Measurements from ENCODE around the gene KLHDC3.
"Not testable (repeated sequence)": the region's sequence is repeated elsewhere in the genome, so short reads cannot be mapped to it uniquely, and the experiment has no call there.

KLHDC3 gene

DNA sequence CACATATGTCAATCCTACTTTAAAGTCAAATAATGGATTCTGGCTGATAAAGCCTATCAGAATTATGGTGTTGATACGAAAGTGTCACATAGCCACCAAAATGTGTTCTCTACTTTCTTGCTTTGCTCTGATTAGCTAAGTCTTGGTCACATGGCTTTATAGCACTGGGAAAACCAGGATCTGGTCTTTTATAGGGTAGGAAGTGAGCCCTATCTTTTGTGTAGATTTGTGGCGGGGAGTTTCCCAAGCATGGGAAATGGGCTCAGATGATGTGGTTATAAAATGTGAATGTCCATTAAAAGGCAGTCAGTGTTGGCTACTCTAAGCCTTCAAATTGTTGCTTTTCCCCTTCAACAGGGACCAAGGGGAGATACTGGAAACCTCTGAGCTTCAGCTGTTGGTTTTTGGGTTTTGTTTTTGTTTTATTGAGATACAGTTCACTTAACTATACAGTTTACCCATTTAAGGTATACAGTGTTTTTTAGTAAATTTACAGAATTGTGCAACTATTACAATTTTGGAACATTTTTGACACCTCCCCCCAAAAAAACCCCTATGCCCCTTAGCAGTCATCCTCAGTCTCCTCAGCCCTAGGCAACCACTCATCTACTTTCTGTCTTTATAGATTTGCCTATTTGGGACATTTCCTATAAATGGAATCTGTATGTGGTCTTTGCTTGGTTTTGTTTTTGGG is 19.6 kb downstream of the KLHDC3 start:
- no peak for DNase-seq

DNA sequence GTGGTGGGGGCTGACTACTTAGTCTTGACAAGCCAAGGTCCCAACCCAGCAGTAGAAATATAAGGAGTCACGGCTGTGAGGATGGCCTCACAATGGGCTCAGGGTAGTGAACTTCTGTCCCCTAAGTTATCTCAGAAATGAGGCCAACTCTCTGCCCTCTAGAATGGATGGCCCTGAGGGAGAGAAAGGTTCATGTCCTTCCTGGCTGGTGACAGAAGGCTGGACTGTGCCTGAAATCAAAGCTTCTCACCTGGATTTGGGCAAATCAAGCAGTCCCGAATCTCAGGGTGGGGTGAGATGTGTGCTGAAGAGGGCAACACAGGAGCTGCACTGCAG is 20.1 kb downstream of the KLHDC3 start:
- DNase-seq = no peak

DNA sequence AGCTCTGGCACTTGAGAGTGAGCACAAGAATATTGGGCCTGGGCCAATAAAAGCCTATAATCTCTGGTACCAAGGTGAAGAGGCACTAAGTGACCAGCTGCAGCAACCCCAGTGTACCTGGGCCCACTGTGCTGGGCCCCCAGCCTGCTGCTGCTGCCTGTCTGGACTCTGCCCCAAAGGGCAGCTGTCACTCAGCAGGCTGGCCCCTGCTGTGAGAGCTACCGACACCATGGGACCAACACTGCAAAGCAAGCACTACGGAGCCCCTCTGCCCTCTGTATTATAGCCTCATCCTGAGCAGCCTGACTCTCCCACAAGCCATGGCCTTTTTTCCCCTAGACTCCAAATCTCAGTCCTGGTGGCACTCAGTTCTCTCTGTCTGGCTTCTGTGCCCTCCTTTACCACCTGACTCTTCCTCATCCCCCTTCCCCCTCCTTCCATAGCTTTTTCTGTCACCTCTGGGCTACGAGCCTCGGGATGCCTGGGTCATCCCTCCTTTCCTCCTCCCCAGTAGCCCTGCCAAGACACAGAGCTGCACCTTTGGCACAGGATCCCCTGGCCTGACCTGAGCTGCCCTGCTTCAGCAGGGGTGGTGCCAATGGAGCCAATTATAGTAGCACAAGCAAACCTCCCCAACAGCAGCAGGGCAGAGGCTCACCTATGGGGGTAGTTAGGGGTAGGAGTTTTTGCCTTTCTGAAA is 21.6 kb downstream of the KLHDC3 start:
- DNase-seq = no peak

DNA sequence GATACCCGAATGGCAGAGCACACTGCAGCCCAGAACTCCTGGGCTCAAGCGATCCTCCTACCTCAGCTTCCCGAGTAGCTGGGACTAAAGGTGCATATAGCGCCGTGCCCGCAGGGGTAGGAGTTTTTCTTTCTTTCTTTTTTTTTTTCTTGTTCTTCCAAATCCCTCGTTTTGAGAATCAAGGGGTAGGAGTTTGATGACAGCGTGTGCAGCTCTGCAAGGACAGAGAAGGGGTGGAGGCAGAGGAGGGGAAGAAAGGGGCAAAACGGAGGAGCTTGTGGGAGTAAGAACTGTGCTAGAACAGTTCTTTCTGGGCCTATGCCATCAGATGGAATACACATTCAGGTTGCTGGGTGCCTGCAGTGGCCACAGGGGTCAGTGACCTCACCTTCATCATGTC is 22.7 kb downstream of the KLHDC3 start:
- no peak for DNase-seq

DNA sequence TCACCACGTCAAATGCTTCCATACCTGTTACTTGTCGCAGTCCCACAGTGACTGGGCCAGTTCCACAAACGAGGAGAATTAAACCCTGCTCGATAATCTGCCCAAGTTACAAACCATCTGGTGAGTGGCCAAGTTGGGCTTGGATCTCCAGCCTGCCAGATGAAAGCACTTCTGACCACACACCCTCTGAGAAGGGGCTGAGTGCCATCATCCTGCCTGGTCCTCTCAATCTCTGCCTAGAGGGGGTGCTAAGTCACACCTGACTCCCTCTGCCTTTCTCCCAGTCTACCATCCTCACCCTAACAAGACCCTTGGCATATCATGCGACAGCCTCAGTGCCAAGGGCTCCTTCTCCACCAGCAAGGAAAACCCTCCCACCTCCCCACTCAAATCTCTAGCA is 23.1 kb downstream of the KLHDC3 start:
- DNase-seq = no peak

DNA sequence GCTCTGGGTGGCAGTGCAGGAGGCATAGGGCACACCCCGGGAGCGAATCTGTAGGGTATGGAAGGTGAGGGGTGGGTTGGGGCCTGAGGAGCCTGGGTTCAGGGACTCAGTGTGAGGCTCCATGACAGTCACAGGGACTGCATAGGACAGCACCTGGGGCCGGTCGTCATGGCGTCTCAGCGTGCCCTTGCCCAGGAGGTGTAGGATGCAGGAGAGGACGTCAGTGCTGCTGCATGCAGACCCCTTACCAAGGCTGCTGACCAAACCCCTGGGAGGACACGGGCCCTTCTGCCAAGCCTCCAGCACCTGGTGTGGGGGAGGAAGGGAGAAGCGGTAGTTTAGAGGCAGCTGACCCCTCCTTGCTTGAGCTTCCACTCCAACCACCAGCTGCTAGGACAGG is 23.7 kb downstream of the KLHDC3 start:
- DNase-seq = no peak

DNA sequence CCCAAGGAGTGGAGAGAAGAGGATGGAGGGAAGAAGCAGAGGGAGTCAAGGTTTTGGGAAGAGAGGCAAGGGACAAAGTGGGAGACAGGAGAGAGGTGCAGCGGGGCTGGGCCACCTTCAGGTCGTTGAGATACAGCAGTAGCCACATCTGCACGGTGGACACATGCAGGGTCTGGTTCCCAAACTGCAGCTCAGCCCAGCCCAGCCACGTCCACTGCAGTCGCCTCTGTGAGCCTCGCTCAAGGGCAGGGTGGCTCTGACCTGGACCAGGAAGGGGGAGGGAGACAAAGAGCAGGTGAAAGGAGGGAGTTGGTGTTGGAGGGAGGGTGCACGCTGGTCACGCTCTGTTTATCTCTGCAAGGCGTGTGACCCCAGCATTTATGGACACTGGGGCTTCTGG is 24.7 kb downstream of the KLHDC3 start:
- no peak for DNase-seq

DNA sequence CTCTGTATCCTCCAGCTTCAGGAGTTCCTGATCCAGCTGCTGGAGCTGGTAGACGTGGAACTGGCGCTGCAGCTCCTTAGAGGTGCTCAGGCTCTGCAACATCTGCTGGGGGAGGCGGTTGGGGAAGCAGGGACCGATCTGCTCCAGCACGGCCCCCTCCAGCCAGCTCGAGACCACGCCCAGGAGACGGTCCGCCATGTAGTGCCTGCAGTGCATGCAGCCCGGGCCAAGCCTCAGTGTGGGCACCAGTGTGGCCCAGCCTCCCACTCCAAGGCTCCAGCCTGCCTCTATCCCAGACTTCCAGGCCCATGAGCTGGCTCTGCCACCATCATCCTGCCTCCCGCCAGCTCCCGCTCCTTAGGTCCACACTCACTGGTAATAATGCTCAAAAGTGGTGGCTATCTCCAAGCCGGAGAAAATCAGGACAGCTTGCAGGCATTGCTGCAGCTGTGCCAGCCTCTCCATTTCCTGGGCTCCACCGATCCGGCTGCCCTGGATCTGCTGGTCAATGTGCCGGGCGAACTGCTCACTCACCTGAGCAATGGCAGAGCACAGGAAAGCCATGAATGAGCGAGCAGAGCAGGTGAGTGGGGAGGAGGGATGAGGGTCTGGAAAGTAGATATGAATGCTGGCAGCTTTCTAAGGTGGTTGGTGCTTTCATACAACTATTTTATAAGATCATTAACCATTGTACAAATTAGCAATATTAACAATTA is 26.7 kb downstream of the KLHDC3 start:
- DNase-seq = no peak

DNA sequence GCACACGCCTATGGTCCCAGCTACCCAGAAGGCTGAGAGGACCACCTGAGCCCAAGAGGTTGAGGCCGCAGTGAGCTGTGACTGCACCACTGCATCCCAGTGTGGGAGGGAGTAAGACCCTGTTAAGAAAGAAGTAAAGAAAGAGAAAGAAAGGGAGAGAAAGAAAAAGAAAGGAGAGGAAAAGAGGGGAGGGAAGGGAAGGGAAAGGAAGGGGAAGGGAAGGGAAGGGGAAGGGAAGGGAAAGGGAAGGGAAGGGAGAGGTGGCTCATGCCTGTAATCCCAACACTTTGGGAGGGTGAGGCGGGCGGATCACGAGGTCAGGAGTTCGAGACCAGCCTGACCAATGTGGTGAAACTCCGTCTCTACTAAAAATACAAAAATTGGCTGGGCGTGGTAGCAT is 27.4 kb downstream of the KLHDC3 start:
- not testable (repeated sequence) for DNase-seq

DNA sequence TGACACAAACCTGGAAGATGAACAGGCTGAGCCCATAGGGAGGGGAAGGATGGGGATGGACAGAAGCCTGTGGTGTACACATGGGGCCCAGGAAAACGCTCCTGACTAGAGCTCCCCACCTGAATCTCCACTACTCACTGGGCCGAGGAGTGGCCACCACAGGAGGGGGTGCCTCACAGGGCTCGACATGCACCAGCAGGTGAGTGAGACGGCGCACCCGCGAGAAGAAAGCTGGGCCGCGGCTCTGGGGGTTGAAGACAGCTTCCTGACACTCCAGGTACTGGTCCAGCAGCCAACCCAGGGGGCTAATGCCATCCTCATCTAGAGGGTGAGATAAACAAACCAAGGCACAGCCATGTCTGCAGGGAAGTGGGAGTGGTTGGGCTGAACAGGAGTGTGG is 29.3 kb downstream of the KLHDC3 start:
- no peak for DNase-seq

DNA sequence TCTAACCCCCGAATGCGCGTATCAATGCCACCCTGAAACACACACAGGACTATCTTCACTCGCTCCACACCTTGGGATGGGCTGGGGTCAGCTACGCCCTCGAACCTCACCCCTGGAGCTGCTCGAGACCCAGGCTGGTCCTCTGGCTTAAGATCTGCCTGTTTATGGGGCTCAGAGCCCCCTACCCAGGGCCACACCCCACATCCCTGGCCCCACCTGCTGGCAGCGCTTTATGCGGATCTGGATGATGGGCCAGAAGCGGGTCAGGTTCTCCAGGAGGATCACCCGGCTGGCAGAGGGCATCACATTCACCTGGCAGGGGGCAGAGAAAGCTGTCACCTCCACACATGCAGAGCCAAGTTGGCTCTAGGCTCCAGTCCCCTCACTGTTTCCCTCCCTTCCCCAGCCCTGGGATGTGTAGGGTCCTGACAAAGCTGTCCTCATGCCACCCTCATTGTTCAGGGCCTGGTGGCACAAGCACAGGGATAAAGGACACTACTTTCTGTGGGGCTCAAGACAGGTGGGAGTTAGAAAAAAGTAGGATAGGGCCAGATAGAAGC is 31.4 kb downstream of the KLHDC3 start:
- DNase-seq = no peak

DNA sequence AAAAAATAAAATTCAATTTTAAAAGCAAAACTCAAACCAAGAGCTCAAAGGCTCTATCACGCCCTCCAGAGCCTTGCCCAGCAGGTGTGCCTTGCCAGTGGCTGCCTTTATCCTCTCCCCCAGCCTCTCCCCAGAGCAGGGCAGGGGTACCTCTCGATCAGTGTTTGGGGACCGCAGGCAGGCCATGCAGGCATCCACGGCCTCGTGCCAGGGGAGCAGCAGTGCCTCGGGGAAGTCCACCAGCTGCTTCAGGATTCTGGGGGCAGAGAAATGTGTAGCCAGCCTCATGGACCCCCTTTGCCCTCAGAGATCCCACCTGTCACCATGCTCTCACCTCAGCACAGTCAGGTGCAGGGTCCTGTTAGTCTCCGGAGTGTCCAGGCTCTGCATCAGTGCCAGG is 33.9 kb downstream of the KLHDC3 start:
- no peak for DNase-seq

DNA sequence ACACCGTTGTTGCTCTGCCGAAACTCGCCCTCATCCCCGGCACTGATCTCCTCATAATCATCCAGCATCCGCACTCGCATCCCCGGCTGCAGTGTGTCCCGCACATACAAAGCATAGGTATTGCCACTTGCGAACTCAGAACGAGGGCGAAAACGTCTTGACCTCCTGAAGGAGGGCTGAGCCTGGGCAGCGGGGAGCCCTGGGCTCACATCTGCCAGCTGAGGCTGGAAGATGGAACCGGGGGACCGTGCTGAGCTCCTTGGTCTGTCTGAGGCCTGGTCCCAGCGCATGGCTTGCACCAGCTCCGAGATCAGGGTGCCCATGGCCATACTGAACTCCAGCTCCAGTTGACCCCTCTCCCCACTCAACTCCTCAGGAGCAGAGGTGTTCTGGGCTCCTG is 36.9 kb downstream of the KLHDC3 start:
- no peak for DNase-seq

DNA sequence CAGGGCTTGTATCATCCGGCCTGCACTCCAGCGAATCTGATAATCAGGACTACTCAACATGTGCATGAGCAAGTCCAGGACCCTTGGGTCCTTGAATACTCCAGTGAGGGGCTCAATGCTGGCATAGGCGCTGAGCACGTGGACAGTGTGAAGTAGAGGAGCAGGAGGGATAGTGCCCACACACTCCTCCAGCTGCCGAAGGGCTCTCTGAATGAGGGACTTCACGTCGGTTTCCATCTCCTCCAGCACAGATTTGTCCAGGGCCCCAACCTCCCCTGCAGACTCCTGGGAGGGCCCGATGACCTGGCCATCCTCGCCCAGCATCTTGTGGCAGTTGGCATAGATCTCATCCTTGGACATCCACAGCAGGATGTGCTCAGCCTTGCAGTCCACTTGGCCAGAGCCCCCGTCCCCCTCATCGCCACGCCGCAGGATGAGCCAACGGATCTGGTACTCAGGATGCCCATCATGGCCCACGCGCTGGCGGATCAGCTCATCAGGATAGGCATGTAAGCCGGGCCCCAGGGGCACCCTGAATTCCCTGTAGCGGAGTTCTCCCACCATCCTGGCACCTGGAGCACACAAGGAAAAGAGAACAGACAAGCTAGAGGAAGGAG is 38.3 kb downstream of the KLHDC3 start:
- no peak for DNase-seq

DNA sequence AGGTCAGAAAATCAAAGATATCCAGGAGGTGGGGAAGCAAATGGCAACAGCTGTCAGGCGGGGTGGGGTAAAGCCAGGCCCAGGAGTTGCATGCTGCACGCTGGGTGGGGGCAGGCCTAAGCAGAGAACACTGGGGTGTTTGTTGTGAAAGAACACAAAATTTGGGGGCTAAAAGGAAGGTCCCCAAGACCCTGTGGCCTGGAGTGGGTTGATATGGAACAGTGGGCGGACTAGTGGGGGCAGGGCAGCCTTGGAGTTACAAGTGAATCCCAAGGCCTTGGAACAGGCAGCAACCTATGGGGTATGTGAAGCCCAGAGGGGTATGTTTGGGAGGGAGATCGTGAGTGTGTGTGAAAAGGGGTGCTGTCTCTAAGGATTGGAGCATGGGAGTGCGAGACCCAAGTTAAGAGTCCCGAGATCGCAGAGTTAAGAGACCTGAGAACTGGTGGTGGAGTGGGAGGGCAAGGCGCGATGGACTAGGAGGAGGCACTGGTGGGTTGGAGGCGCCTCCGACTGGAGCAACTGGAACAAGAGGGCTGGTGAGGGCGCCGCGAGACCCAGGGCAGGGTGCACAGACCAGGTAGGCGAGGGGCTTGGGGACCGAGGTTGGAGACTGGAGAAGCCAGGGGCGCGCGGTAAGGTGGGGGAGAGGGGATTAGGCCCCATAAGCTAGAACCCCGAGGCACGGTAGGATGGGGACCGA is 38.9 kb downstream of the KLHDC3 start:
- no peak for DNase-seq

DNA sequence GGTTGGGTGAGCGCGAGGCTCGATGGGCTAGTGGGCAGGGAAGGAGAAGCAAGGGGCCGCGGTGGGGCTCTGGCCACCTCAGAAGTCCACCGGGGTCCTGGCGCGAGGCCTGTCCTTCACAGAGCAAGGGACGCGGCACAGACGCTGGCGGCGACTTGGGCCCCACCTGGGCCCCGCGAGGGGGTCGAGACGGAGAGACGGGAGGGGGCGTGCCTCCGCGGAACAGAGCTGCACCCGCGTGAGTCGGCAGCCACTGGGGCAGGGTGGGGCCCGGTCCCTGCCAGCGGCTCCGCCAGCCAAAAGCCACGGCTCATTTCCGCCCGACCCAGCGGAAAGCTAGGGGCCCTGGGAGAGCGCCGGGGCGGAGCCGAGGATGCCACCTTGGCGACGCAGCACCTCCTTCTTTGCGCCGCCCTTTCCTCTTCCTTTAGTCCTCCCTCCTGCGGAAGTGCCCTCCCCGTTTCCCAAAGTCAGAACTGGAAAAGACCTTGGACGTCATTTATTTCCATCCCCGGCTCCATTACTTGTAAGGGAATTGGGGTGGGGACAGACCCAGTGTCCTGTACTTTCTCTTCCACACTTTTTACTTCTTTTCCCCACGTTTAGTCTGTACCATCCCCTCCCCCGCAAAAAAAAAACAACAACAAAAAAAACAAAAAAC is 39.6 kb downstream of the KLHDC3 start, which contains the start of gene CUL7:
CUL7 (minus strand) TSS at position 307 of the 661 bp plus-strand sequence. CDS start 1,063 bp downstream, outside the sequence.
- DNase-seq = peak; percentile 96

DNA sequence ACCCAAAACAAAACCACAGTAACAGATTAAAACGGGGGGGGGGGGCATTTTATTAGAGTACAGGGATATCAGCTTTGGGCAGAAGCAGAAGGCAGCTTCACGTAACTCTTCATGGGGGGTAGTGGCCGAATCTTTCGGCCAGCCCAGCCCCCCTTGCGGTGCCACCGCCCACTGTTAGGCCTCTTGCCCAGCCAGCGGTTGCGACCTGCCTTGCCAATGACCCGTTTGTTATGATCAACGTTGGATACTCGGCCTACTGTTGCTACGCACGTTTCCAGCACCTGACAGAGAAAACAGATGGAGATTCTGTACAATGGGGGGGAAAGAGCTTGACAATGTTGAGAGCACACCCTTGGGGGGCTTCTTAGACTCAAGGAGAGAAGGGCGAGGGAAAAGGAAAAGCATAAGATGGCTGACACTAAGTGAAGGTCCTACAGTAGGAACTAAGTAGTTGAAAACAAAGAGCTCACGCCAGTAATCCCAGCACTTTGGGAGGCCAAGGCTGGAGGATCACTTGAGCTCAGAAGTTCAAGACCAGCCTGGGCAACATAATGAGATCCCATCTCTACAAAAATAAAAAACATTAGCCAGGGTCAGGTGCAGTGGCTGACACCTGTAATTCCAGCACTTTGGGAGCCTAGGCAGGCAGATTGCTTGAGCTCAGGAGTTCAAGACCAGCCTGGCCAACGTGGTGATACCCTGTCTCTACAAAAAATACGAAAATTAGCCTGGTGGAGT is 40.3 kb downstream of the KLHDC3 start:
- DNase-seq = no peak

DNA sequence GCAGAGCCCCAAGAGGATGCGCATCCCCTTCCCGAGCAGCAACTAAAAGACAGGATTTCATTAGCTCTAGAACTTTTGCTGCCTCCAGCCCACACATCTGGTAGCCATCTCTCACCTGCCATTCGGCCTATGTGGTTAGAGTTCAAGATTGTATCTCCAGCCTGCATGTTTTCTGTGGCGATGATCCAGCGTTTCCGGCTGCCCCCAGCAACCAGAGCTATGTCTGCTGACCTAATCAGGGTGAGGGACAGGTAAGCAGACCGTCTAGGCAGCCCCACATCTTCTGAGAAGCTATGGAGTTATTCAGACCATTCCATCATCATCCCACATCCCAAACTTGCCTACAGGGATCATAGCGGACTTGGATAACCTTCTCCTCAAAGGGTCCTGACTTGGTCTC is 41.9 kb downstream of the KLHDC3 start:
- DNase-seq = no peak

DNA sequence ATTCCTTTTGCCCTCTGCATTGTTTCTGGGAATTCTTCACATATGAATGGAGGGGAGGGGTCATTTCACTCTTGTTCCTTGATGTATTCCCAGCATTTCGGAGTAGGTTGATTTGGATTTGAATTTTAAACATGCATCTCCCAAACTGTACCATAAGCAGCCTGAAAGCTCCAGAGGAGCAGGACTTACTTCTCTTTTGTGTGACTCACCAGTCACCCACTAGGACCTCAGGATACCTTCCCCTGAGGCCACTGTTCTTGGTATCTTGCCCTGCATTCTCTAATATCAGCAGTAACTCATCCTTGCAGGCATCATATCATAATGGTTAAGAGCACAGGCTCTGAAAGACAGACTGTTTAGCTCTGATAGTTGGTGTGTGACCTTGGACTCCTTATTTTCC is 44.5 kb downstream of the KLHDC3 start:
- DNase-seq = no peak

DNA sequence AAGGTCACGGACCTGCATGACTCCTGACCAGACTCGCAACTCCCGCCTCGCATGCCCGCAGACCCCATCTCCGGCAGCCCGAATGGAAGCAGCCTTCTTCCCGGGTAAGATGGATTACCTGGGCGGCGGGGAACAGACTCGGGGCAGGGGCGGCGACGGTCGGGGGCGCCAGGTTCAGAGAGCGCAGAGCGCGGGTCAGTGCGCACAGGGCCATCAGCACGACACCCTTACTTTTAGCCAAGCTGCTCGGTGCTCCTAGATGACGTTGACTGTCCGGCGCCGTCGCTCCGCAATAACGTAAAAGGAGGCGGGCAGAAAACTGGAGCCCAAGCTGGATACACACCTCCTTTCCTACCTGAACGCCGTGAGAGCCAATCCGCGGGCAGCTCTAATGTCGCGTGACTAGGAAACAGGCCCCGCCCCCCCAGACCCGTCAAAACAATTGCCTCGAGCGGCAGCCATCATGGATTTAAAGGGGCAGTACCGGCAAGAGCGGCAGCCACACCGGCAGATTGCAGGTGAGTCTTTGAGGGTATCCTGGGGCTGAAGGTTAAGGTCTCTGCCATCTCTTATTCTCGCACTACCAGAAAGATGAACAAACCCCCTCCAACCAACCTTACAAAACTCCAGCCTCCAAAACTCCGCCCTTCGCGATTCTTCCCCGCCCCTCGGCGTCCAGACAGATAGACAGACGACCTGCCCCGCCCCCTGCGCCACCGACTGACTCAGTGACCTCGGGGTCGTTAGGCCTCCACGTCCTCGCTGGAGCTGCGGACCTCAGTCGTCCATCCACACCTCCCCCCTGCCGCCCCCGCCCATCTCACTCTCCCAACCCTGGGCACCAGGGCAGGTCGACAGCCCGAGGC is 45.4 kb downstream of the KLHDC3 start, which contains the start of the genes KLC4 and MRPL2:
KLC4 (plus strand) TSS at position 464 of the 866 bp plus-strand sequence. CDS start 1,705 bp downstream, outside the sequence.
MRPL2 (minus strand) TSS at position 267 of the 866 bp plus-strand sequence; CDS start at position 214, 53 bp downstream.
- DNase-seq = peak; percentile 99
